NCI-H345 treated with DMSO at 0.1 percent for 48 hours (cell line): ENCODE data around the gene SCN2A.

Experiments used
- DNase-seq: peaks from one replicate; lab custom pipeline; 2025; ENCODE audit not compliant: unreplicated experiment; lab: John Stamatoyannopoulos, UW

The SCN2A gene

DNA sequence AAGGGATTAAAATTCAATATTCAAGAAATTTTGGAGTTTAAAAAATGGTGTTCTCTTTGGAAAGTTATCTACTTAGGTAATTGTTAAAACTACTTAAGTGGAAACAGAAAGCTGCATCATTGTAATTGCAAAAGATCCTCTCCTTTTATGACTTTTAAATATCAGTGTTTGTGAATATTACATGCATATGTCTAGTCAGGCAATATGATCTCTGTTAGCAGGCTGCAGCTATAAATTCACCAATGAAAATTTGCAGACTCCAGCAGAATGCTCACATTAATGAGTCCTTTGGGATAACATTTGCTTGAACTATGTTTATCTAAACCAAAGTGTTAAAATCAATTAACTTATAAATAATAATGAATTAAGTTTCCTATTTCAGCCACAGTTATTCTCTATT is 171.1 kb downstream of the SCN2A start:
- DNase-seq: no peak

DNA sequence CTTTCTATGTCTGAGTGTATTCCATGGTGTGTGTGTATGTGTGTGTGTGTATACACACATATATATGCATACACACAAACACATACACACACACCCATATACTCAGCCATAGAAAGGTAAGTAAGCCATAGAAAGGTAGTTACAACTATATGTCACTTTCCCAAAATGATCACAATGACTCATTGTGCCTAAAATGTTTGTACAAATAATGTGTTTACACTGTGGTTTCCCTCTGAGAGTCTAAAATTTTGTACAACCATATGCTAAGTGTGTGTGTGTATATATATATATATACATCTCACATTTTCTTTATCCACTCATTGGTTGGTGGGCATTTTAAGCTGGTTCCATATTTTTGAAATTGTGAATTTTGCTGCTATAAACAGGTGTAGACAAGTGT is 175.0 kb downstream of the SCN2A start:
- no peak for DNase-seq

DNA sequence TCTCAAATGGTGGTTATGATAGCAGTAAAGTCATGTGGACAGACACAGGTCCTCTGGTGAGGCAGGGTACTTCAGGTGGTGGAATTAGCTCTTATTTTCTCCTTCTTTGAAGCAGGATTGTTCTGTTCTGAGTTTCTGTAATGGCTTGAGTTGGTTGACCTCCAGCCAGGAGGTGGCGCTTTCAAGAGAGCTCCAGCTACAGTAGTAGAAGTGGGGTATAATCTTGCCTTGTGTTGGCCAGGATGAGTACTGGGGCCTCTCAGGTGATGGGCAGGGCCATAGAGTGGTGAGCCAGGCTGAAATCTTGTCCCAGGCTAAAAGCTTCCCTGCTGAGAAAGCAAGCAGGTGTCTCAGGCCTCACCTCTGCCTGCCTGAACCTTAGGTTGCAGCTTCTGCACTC is 177.8 kb downstream of the SCN2A start:
- no peak for DNase-seq

DNA sequence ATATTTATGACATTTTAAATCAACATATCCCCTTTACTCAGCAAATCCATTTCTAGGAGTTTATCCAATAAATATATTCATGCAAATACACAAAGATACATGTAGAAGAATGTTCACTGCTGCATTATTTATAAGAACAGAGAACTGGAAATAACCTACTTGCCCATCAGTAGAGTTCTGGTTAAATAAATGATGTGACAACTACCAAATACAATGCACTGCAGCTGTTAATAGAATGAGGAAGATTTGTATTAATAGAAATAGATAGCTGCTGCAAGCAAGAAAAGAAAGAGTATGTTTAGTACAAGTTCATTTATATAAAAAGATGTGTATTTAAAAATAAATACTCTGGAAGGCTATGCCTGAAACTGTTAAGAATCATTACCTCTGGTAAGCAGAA is 181.0 kb downstream of the SCN2A start:
- no peak for DNase-seq

DNA sequence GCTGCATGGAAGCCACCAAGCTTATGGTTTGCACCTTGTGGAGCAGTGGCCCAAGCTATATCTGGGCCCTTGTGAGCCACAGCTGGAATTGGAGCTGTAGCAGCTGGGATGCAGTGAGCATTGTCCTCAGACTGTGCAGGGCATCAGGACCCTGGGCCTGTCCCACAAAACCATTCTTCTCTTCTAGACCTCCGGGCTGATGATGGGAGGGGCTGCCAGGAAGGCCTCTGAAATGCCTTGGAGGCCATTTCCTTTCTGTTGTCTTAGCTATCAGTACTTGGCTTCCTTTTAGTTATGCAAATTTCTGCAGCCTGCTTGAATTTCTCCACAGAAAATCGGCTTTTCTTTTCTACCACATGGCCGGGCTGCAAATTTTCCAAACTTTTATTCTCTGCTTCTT is 183.9 kb downstream of the SCN2A start:
- DNase-seq: no peak

DNA sequence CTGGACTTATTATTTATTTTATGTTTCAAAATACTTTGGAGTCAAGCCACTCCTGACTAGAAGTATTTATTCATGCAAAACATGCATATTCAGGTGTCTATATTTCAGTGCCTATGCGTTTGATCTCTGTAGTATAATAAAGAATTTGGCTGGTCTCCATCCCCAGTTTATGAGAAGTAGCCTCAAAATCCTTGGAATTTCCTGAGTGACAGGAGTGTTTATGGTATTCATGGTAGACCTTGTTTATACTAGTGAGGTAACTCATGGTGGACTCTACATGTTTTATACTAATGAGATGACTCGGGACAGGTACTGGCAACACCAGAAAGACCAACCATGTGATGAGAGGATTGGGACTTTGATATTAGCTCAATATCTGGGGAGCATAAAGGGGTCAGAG is 186.3 kb downstream of the SCN2A start:
- DNase-seq: no peak

DNA sequence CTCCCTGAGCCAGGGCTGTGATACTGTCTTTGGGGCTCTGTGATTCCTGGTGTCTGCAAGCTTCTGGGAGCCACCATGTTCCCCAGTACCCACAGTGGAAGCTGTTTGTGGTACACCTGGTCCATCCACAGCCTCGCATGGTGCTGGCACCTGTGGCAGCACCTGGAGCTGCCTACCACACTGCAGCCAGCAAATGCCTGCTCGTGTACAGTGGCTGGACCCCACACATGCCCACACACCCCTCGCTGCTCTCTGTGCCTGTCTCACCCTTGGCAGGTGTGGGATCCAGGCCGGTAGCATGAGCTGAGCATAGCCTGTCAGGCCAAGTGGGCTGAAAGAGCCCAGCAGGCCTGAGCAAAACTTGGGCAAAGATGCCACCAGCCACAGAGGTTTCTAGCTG is 188.5 kb downstream of the SCN2A start:
- DNase-seq: no peak

DNA sequence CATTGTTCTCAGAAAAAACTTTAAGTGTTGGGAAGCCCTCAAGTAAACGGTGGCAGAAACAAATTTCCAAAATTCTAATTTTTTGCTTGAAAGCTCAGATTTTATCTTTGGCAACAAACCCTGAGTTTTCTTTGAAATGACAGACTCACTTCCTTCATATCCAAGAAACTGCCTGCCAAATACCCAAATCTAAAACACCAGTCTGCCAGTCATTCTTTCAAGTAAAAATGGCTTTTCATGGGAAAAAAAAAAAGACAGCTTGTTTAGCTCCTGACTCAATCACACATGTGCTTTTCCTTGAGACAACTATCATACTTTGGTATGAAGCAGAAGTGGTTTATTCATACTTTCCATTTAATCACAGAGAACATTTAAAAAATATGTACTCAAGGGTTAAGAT is 189.7 kb downstream of the SCN2A start:
- no peak for DNase-seq

DNA sequence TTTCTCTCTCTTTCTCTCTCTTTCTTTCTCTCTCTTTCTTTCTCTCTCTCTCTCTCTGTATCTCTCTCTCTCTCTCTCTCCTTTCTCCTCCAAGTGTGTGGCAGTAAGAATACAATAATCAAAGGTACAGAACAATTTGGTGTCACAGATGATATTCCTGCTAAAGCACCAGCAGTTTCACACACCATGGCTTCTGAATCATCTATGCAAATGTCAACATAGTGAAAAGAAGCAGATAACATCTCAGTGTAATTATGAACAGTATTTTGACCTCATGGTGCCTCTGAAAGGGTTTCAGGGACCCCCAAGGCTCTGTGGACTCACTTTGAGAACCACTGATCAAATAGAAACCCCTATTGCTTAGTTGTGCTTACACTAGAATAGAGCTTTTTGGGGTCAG is 191.8 kb downstream of the SCN2A start:
- no peak for DNase-seq

DNA sequence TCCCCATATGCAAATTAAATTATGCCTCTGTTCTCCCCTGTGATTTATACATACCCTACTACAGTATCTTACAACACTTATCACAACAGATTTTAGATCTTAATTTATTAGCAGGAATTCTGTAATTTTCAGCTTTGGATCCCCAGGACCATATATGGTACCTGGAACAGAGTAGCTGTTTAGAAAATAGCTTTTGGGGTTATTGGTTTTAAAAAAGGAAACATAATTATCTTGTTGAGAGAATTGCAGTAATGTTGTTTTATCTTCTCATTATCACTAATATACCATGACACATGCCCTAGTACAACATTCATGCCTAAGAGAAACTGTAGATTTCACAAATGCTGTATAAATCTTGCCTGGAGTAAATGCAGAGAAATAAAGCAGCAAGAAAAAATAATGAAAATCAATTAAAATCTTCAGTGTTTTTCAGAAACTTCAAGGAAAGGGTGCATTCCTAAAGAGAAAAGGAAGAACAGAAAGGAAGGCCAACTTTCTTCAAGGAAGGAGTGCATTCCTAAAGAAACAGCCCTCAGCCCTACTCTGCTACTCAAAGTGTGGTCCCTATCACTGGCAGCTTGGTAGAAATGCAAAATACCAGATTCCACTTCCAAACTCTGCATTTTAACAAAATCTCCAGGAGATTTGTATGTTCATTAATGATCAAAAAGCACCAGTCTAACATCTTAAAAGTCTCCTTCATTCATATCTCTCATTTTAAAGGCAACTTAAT is 193.2 kb downstream of the SCN2A start:
- DNase-seq: no peak

DNA sequence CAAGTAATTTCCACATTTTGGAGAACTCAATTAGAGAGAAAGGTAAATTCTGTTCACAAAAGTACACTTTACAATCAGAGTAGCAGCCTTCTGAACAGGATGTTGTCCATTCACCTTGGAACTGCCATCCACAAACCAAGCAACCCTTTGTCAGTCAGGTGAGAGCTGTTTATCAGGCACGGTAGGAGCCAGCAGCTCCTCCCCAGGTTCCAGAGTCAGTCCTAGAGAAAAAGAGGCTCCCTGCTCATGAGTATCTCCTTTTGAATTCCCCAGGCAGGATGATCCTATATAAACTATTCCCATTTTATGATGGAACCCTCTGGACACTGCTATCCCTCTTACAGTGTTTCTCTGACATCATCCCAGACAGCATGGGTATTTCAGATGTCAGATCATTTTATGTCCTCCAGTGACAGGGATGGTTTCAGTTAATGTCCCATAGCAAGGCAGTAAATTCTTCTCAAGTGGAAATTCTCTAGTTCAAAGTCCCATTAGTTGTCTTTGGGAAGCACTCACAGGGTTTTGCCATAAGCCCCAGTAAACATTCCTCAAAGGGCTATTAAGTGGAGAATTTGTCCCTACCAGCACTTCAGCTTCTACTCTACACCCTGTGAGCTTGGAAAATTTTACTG is 195.8 kb downstream of the SCN2A start:
- no peak for DNase-seq

DNA sequence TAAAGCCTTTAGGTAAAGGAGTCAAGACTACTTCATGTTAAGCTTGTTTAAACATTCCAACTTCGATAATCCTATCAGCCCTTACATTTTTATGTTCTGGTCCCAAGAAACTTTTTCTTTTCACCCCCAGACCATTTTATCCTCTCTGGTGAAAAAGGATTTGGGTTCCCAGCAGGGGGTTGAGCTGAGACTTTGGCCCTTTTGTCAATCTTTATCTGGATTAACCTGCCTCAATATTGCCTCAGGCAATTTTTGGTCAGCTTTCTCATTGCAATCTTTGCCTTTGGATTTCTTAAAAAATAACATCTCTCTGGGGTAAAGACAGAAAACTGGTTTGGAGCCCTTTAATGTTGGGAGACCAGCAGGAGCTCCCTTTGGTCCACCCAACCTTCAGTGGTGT is 196.4 kb downstream of the SCN2A start:
- DNase-seq: no peak

DNA sequence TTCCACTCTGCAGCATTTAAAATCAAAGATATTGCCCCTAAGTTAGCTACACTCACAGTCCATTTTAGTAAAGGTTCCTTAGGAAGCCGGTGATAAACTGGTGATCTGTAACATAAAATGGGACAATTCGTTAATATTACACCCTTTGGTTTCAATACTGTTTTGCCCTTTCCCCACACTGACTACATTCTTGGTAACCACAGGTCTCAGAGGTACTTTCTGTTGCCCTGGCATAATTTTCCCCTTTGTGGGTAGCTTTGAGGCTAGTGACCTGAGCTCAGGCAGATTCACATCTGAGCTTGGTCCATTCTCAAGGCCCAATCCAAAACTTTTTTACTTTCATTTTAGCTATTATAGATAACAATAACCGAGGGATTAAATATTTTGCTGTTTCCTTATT is 197.3 kb downstream of the SCN2A start:
- DNase-seq: no peak

DNA sequence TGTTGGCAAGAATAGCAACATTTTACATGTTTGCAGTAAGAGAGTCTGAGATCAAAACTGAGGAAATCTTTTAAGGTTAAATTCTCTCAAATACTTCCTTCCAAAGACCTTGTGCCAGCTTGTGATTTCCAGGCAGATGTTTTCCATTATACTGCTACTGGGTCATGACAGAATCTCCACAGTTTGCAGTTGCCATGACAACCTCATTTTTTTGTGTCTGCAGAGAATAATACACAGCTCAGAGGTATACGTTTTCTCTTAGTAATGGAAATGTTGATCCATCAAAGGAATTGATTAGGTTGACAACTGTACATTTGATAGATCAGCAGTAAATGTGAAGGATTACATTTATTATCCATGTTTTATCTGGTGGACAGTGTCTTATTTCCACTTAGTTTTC is 201.2 kb downstream of the SCN2A start:
- no peak for DNase-seq
